ENCODE measurements around the gene KLHDC1.
"Not testable (repeated sequence)": the region's sequence is repeated elsewhere in the genome, so short reads cannot be mapped to it uniquely, and the experiment has no call there.

KLHDC1 gene

GRCh38 chr14:49767571-49768300 is 74.8 kb downstream of the KLHDC1 start, which contains the start of gene KLHDC2:
Gene KLHDC2, plus strand, starts transcription at chr14:49768153. Its CDS starts 316 bp downstream, at chr14:49768469.
- H3K27me3 ChIP-seq (ENCODE audit: low read depth, low read length), result no peaks in the 10 kb centered on the region
- peak within 1 kb of the TSS; percentile 88 to 92 for H3K4me3 ChIP-seq (ENCODE audit: low read depth in 1 of 2, low read length in 2 of 2)
- H3K36me3 ChIP-seq (ENCODE audit: control insufficient read depth in 1 of 2, insufficient read depth in 2 of 2, low read length in 2 of 2), result peaks cover 3 to 5% of the 10 kb centered on the region in 2 donors
- peak within 1 kb of the TSS; percentile 97 for H3K27ac ChIP-seq (ENCODE audit: low read length)
- peaks cover 10 to 22% of the 10 kb centered on the region in 2 donors for H3K4me1 ChIP-seq (ENCODE audit: control insufficient read depth in 1 of 2, insufficient read depth in 2 of 2, low read length in 2 of 2)
- H3K9me3 ChIP-seq (ENCODE audit: control insufficient read depth in 1 of 2, low read length in 2 of 2), result no peaks in the 10 kb centered on the region

DNA sequence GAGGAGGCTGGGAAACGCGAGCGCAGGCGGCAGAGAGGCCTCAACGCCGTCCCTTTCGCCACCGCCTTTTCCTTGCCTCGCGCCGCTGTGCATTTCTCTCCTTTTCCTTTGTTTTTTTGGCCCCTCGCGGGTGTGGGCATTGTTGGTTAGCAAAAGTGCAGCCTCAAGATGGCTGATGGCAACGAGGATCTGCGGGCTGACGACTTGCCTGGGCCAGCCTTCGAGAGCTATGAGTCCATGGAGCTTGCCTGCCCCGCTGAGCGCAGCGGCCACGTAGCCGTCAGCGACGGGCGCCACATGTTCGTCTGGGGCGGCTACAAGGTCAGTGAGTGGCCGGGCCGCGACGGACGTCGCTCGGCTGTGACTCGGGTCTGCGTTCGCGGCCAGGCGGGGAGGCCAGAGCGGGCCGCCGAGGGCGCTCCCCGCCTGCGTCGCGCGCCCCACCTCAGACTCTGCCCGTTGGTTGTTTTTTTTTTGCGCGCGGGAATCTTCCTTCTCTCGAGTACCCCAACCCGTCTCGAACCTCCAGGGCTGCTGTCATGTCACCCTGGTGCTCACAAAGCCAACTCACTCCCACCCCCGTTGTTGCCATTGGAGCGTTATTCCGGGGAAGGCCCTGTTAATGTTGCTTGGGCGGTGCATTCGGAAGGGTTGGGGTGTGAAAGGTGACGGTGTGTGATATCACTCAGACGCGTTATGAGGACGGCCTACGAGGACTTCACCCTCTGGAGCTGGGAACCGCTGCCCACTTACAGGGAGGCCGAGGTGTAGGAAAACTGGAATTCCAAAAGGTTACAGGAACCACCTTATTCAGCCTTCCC is 75.6 kb downstream of the KLHDC1 start:
- Histone ChIP-seq H3K4me3 (ENCODE audit: low read depth in 1 of 2, low read length in 2 of 2) (peak overlapping the region; percentile 88 to 92), H3K36me3 (ENCODE audit: control insufficient read depth in 1 of 2, insufficient read depth in 2 of 2, low read length in 2 of 2) (peaks cover 3 to 5% of the 10 kb centered on the region in 2 donors), H3K27ac (ENCODE audit: low read length) (peak overlapping the region; percentile 97), H3K9me3 (ENCODE audit: control insufficient read depth in 1 of 2, low read length in 2 of 2) (no peaks in the 10 kb centered on the region), H3K4me1 (ENCODE audit: control insufficient read depth in 1 of 2, insufficient read depth in 2 of 2, low read length in 2 of 2) (peaks cover 10 to 22% of the 10 kb centered on the region in 2 donors), H3K27me3 (ENCODE audit: low read depth, low read length) (no peaks in the 10 kb centered on the region)

DNA sequence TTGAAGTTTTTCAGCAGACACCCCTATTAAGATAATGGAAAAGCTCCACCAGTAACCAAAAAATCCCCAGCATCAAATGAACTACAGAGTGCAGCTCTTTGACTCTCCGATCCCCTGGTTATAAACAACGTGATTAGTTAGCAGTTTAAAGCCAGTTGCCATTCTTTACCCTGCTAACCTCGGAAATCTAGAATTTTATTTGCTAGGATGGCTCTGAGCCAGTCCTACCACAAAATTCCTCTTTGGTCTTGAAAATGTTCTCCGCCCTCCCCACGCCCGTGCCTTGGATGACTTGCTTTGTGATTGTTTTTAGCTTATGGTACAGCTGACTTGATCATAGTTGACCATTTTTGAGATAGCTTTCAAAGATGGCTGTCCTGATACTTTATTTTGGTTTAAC is 76.3 kb downstream of the KLHDC1 start:
- Histone ChIP-seq H3K27me3 (ENCODE audit: low read depth, low read length) (no peaks in the 10 kb centered on the region), H3K4me1 (ENCODE audit: control insufficient read depth in 1 of 2, insufficient read depth in 2 of 2, low read length in 2 of 2) (peaks cover 10 to 22% of the 10 kb centered on the region in 2 donors), H3K27ac (ENCODE audit: low read length) (peak overlapping the region; percentile 97), H3K9me3 (ENCODE audit: control insufficient read depth in 1 of 2, low read length in 2 of 2) (no peaks in the 10 kb centered on the region), H3K36me3 (ENCODE audit: control insufficient read depth in 1 of 2, insufficient read depth in 2 of 2, low read length in 2 of 2) (peaks cover 3 to 8% of the 10 kb centered on the region in 2 donors), H3K4me3 (ENCODE audit: low read depth in 1 of 2, low read length in 2 of 2) (peak overlapping the region; percentile 88 to 92)

GRCh38 chr14:49769581-49770211 is 76.8 kb downstream of the KLHDC1 start:
- Histone ChIP-seq H3K4me3 (ENCODE audit: low read depth in 1 of 2, low read length in 2 of 2) (peak overlapping the region; percentile 88 to 92), H3K9me3 (ENCODE audit: control insufficient read depth in 1 of 2, low read length in 2 of 2) (no peaks in the 10 kb centered on the region), H3K4me1 (ENCODE audit: control insufficient read depth in 1 of 2, insufficient read depth in 2 of 2, low read length in 2 of 2) (peaks cover 10 to 22% of the 10 kb centered on the region in 2 donors), H3K36me3 (ENCODE audit: control insufficient read depth in 1 of 2, insufficient read depth in 2 of 2, low read length in 2 of 2) (peaks cover 7 to 14% of the 10 kb centered on the region in 2 donors), H3K27ac (ENCODE audit: low read length) (peak overlapping the region; percentile 97), H3K27me3 (ENCODE audit: low read depth, low read length) (no peaks in the 10 kb centered on the region)

- Histone ChIP-seq H3K9me3 (ENCODE audit: control insufficient read depth in 1 of 2, low read length in 2 of 2) (no peaks in the 10 kb centered on the region), H3K27ac (ENCODE audit: low read length) (peak overlapping the region; percentile 61), H3K4me1 (ENCODE audit: control insufficient read depth in 1 of 2, insufficient read depth in 2 of 2, low read length in 2 of 2) (peaks cover 10 to 22% of the 10 kb centered on the region in 2 donors), H3K27me3 (ENCODE audit: low read depth, low read length) (no peaks in the 10 kb centered on the region), H3K36me3 (ENCODE audit: control insufficient read depth in 1 of 2, insufficient read depth in 2 of 2, low read length in 2 of 2) (peaks cover 13 to 20% of the 10 kb centered on the region in 2 donors), H3K4me3 (ENCODE audit: low read depth in 1 of 2, low read length in 2 of 2) (peak overlapping the region; percentile 47 to 92)
Observed at GRCh38 chr14:49770212-49770817, 77.4 kb downstream of the KLHDC1 start.

DNA sequence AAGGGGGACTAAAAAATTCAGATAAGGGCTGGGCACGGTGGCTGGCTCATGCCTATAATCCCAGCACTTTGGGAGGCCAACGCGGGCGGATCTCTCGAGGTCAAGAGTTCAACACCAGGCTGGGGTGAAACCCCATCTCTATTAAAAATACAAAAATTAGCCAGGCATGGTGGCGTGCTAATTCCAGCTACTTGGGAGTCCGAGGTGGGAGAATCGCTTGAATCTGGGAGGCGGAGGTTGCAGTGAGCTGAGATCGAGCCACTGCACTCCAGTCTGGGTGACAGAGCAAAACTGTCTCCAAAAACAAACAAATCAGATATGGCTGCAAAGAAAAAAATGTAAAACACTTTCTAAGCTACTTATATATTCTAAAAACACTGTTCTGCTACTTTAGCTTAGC is 78.8 kb downstream of the KLHDC1 start:
- not testable (repeated sequence) for H3K27me3 ChIP-seq (ENCODE audit: low read depth, low read length); H3K4me3 ChIP-seq (ENCODE audit: low read depth in 1 of 2, low read length in 2 of 2); H3K27ac ChIP-seq (ENCODE audit: low read length); H3K9me3 ChIP-seq (ENCODE audit: control insufficient read depth in 1 of 2, low read length in 2 of 2)
- Histone ChIP-seq H3K36me3 (ENCODE audit: control insufficient read depth in 1 of 2, insufficient read depth in 2 of 2, low read length in 2 of 2) (peaks cover 18 to 28% of the 10 kb centered on the region in 2 donors), H3K4me1 (ENCODE audit: control insufficient read depth in 1 of 2, insufficient read depth in 2 of 2, low read length in 2 of 2) (peaks cover 10 to 22% of the 10 kb centered on the region in 2 donors)

- H3K9me3 ChIP-seq (ENCODE audit: control insufficient read depth in 1 of 2, low read length in 2 of 2), result no peaks in the 10 kb centered on the region
- H3K4me3 ChIP-seq (ENCODE audit: low read depth in 1 of 2, low read length in 2 of 2), result no peak overlapping the region
- H3K4me1 ChIP-seq (ENCODE audit: control insufficient read depth in 1 of 2, insufficient read depth in 2 of 2, low read length in 2 of 2), result peaks cover 8 to 19% of the 10 kb centered on the region in 2 donors
- peaks cover 30 to 40% of the 10 kb centered on the region in 2 donors for H3K36me3 ChIP-seq (ENCODE audit: control insufficient read depth in 1 of 2, insufficient read depth in 2 of 2, low read length in 2 of 2)
- H3K27me3 ChIP-seq (ENCODE audit: low read depth, low read length), result no peaks in the 10 kb centered on the region
- no peak overlapping the region for H3K27ac ChIP-seq (ENCODE audit: low read length)
Observed at GRCh38 chr14:49774106-49774505, 81.2 kb downstream of the KLHDC1 start.

GRCh38 chr14:49778421-49778820 is 85.5 kb downstream of the KLHDC1 start:
- Histone ChIP-seq H3K4me3 (ENCODE audit: low read depth in 1 of 2, low read length in 2 of 2) (no peak overlapping the region), H3K27ac (ENCODE audit: low read length) (no peak overlapping the region), H3K4me1 (ENCODE audit: control insufficient read depth in 1 of 2, insufficient read depth in 2 of 2, low read length in 2 of 2) (no peaks in the 10 kb centered on the region), H3K36me3 (ENCODE audit: control insufficient read depth in 1 of 2, insufficient read depth in 2 of 2, low read length in 2 of 2) (peaks cover 67 to 80% of the 10 kb centered on the region in 2 donors), H3K9me3 (ENCODE audit: control insufficient read depth in 1 of 2, low read length in 2 of 2) (no peaks in the 10 kb centered on the region), H3K27me3 (ENCODE audit: low read depth, low read length) (no peaks in the 10 kb centered on the region)

DNA sequence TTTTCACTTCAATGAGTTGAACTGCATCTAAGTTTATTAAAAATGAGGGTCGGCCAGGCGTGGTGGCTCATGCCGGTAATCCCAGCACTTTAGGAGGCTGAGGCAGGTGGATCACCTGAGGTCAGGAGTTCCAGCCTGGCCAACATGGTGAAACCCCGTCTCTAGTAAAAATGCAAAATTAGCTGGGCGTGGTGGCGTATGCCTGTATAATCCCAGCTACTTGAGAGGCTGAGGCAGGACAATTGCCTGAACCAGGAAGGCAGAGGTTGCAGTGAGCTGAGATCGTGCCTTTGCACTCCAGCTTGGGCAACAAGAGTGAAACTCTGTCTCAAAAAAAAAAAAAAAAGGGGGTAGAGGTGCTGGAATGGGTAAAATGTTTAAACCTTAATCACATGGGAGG is 88.1 kb downstream of the KLHDC1 start:
- peaks cover 72 to 81% of the 10 kb centered on the region in 2 donors for H3K36me3 ChIP-seq (ENCODE audit: control insufficient read depth in 1 of 2, insufficient read depth in 2 of 2, low read length in 2 of 2)
- H3K4me1 ChIP-seq (ENCODE audit: control insufficient read depth in 1 of 2, insufficient read depth in 2 of 2, low read length in 2 of 2); H3K4me3 ChIP-seq (ENCODE audit: low read depth in 1 of 2, low read length in 2 of 2); H3K27ac ChIP-seq (ENCODE audit: low read length); H3K9me3 ChIP-seq (ENCODE audit: control insufficient read depth in 1 of 2, low read length in 2 of 2); H3K27me3 ChIP-seq (ENCODE audit: low read depth, low read length): not testable (repeated sequence)

- Histone ChIP-seq H3K9me3 (ENCODE audit: control insufficient read depth in 1 of 2, low read length in 2 of 2) (no peaks in the 10 kb centered on the region), H3K27me3 (ENCODE audit: low read depth, low read length) (no peaks in the 10 kb centered on the region), H3K4me1 (ENCODE audit: control insufficient read depth in 1 of 2, insufficient read depth in 2 of 2, low read length in 2 of 2) (no peaks in the 10 kb centered on the region), H3K36me3 (ENCODE audit: control insufficient read depth in 1 of 2, insufficient read depth in 2 of 2, low read length in 2 of 2) (peaks cover 78 to 89% of the 10 kb centered on the region in 2 donors), H3K4me3 (ENCODE audit: low read depth in 1 of 2, low read length in 2 of 2) (no peak overlapping the region), H3K27ac (ENCODE audit: low read length) (no peak overlapping the region)
Observed at GRCh38 chr14:49783394-49784014, 90.6 kb downstream of the KLHDC1 start.

All from muscle layer of duodenum (tissue), 2 donors.